Nephron (organoid): ENCODE data around the gene GALNT2.
A peak's percentile ranks its signal among the peaks of the same experiment; 100 is the strongest.

ENCODE experiments used
- H3K27ac Mint-ChIP-seq, 3 experiments: 2 replicates each; pipeline ENCODE4 v1.8.0; 2020; ENCODE audit warnings: mixed read lengths in 3 of 3, mild to moderate bottlenecking in 2 of 3, moderate library complexity in 1 of 3
- H3K27me3 Mint-ChIP-seq: 2 replicates; pipeline ENCODE4 v1.8.0; 2021; ENCODE audit warnings: low read depth, mild to moderate bottlenecking, moderate library complexity, mixed read lengths
- H3K36me3 Mint-ChIP-seq: 2 replicates; pipeline ENCODE4 v1.8.0; 2020; ENCODE audit warnings: low read depth, mixed read lengths
- H3K4me1 Mint-ChIP-seq: 2 replicates; pipeline ENCODE4 v1.8.0; 2020; ENCODE audit warnings: mixed read lengths
- H3K4me3 Mint-ChIP-seq, 3 experiments: 2 replicates each; pipeline ENCODE4 v1.8.0; 2020; ENCODE audit warnings: mild to moderate bottlenecking in 3 of 3, mixed read lengths in 3 of 3, moderate library complexity in 2 of 3
- H3K9me3 Mint-ChIP-seq: 2 replicates; pipeline ENCODE4 v1.8.0; 2020; ENCODE audit warnings: mixed read lengths
- TF ChIP-seq, protein P1 (sequence below), 3 experiments: fragments of 200-600 bp; sonication (generic); IDR thresholded peaks; one replicate each; pipeline ENCODE4 v1.5.0; 2021; ENCODE audit warnings: antibody characterized with exemption in 3 of 3; ENCODE audit not compliant: unreplicated experiment in 3 of 3

GALNT2 gene

DNA sequence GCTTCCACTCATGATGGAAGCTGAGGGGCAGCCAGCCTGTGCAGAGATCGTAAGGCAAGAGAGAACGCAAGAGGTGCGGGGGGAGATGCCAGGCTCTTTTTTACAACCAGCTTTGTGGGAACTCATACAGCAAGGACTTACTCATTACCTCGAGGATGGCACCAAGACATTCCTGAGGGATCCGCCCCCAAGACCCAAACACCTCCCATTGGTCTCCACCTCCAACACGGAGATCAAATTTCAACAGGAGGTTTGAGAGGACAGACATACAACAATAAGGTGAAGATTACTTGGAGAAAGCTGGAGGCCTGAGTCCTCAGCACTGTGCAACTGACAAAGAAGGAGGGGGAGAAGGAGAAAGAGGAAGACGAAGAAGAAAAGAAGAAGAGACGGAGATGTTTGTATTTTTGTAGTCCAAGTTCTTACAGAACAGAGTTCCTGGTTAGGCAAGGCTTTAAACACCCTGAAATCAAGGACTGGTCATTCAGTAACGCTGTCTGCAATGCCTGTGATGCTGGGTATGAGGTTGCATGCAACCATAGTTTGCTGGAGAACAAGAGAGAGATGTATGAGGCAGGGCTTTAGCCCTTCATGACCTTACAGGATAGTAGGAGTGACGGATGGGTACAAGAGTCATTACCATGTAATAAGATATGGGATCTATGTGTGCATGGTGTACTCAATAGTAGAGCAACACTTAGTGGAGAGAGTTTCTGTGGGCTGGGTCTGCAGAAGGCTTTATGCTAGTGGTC lies 19.7 kb upstream of the GALNT2 start:
- no peaks in the 10 kb centered on the region for H3K36me3 Mint-ChIP-seq
- no peaks in the 10 kb centered on the region for H3K9me3 Mint-ChIP-seq
- peak overlapping the region in 1 of 3 experiments; percentile 70 for H3K27ac Mint-ChIP-seq
- TF ChIP-seq, protein P1, sequence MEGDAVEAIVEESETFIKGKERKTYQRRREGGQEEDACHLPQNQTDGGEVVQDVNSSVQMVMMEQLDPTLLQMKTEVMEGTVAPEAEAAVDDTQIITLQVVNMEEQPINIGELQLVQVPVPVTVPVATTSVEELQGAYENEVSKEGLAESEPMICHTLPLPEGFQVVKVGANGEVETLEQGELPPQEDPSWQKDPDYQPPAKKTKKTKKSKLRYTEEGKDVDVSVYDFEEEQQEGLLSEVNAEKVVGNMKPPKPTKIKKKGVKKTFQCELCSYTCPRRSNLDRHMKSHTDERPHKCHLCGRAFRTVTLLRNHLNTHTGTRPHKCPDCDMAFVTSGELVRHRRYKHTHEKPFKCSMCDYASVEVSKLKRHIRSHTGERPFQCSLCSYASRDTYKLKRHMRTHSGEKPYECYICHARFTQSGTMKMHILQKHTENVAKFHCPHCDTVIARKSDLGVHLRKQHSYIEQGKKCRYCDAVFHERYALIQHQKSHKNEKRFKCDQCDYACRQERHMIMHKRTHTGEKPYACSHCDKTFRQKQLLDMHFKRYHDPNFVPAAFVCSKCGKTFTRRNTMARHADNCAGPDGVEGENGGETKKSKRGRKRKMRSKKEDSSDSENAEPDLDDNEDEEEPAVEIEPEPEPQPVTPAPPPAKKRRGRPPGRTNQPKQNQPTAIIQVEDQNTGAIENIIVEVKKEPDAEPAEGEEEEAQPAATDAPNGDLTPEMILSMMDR (IDR thresholded peaks at IDR 0.05; ENCODE audit: unreplicated experiment in 3 of 3), result no peak
- no peak overlapping the region for H3K4me3 Mint-ChIP-seq
- peaks cover 6% of the 10 kb centered on the region for H3K4me1 Mint-ChIP-seq
- peaks cover 10% of the 10 kb centered on the region for H3K27me3 Mint-ChIP-seq

DNA sequence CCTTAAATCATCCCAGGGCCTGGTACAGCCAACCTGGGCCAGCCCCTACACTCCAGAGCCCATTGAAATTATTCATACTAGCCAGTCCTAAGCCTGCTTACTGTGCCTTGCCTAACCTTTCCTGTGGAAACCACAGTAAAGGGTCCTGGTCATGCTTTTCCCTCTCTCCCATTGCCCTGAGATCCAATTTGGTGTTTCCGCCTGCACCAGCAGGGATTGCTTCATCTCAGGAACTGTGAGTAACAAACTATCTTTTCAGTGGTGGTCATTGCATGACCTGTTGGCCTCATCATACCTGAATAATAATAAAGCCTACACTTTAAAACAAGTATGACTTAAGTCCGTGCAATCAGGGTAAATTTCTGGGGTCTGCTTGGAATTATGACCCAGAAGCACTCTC lies 18.7 kb upstream of the GALNT2 start:
- Mint-ChIP-seq H3K27ac (no peak overlapping the region), H3K9me3 (no peaks in the 10 kb centered on the region), H3K27me3 (peaks cover under 1% of the 10 kb centered on the region), H3K4me3 (no peak overlapping the region), H3K4me1 (peaks cover 6% of the 10 kb centered on the region), H3K36me3 (no peaks in the 10 kb centered on the region)
- TF ChIP-seq, protein P1 (IDR thresholded peaks at IDR 0.05; ENCODE audit: unreplicated experiment in 3 of 3), result no peak

DNA sequence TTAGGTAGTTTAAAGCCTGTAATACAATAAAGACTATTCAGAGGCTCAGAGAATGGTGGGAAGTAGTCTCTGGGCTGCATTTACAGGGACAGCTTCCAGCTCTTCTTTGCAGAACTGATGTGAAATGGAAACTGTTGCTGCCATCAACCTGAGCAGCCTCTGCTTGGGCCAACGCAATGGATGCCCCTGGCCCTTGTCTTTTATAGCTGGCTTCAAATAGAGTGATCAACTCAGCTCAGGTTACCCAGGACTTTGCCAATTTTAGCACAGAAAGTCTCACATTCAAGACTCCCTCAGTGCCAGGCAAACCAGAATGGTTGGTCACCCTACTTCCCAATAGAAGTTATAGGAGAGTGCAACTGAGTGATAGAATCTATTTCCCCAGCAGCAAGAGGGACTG lies 18.1 kb upstream of the GALNT2 start:
- H3K4me3 Mint-ChIP-seq, result no peak overlapping the region
- no peak overlapping the region for H3K27ac Mint-ChIP-seq
- H3K9me3 Mint-ChIP-seq, result no peaks in the 10 kb centered on the region
- H3K4me1 Mint-ChIP-seq, result peaks cover 6% of the 10 kb centered on the region
- no peaks in the 10 kb centered on the region for H3K27me3 Mint-ChIP-seq
- H3K36me3 Mint-ChIP-seq, result no peaks in the 10 kb centered on the region
- TF ChIP-seq, protein P1 (IDR thresholded peaks at IDR 0.05; ENCODE audit: unreplicated experiment in 3 of 3), result no peak

DNA sequence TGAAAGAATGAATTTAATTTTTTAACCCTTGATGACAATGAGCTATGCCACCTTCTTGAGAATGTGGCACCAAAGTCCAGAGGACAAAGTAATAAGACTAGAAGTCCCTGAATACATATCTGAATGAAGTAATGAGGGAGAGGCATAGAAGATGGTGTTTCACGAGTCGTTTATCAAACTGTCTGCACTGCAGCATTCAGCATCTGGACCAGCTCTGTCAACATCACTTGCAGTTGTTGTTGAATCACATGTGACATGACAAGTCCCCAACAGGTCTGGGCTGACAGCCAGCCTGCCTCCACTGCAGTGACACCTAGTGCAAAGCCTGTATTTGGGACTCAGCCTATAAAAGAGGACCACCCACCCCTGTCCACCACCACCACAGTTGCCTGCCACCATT lies 17.3 kb upstream of the GALNT2 start:
- no peaks in the 10 kb centered on the region for H3K9me3 Mint-ChIP-seq
- no peaks in the 10 kb centered on the region for H3K36me3 Mint-ChIP-seq
- no peak overlapping the region for H3K27ac Mint-ChIP-seq
- H3K4me1 Mint-ChIP-seq, result peaks cover 14% of the 10 kb centered on the region
- H3K4me3 Mint-ChIP-seq, result no peak overlapping the region
- TF ChIP-seq, protein P1 (IDR thresholded peaks at IDR 0.05; ENCODE audit: unreplicated experiment in 3 of 3), result no peak
- peaks cover 6% of the 10 kb centered on the region for H3K27me3 Mint-ChIP-seq

DNA sequence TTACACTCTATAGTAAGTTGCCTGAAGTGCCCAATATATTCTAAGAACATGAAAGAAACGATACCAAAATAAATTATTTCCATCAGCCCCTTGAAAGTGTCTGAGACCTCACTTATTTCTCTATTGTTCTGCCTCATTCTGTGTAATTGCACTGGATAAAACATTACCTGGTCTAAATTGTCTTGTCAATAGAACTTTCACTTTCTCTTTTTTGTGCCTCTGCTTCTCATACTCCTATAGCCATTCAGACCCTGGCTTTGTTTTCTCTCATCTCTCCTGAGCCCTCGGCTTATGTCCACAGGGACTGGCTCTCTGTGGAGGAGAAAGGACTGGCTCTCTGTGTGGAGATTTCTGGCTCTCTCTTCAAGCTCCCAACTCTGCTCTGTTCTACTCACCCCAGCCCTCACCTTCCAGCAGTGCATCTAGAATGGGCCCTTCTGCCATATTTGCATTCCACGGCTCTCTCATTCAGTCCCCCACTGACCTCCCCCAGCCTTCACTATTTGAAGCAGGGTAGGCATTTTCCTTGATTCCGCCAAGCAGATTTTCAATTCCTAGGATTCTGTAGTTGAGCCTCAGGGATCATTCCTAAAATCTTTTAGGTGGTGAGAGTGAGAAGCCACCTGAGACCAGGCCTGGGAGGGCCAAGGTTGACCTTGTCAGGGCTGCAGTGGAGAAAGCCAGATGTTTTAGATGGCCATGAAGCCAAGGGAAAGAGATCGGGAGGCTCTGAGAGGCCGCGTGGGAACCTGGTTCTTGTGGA lies 15.9 kb upstream of the GALNT2 start:
- no peak overlapping the region for H3K27ac Mint-ChIP-seq
- TF ChIP-seq, protein P1 (IDR thresholded peaks at IDR 0.05; ENCODE audit: unreplicated experiment in 3 of 3), result no peak

More for the DNA sequence above, 15.9 kb upstream of the GALNT2 start:
- Mint-ChIP-seq H3K4me1 (peaks cover 20% of the 10 kb centered on the region), H3K27me3 (peaks cover 6% of the 10 kb centered on the region), H3K36me3 (no peaks in the 10 kb centered on the region), H3K4me3 (no peak overlapping the region), H3K9me3 (no peaks in the 10 kb centered on the region)
